ENCODE measurements around the gene CIDEB.
"Not testable (repeated sequence)": the region's sequence is repeated elsewhere in the genome, so short reads cannot be mapped to it uniquely, and the experiment has no call there.

Gene CIDEB

DNA sequence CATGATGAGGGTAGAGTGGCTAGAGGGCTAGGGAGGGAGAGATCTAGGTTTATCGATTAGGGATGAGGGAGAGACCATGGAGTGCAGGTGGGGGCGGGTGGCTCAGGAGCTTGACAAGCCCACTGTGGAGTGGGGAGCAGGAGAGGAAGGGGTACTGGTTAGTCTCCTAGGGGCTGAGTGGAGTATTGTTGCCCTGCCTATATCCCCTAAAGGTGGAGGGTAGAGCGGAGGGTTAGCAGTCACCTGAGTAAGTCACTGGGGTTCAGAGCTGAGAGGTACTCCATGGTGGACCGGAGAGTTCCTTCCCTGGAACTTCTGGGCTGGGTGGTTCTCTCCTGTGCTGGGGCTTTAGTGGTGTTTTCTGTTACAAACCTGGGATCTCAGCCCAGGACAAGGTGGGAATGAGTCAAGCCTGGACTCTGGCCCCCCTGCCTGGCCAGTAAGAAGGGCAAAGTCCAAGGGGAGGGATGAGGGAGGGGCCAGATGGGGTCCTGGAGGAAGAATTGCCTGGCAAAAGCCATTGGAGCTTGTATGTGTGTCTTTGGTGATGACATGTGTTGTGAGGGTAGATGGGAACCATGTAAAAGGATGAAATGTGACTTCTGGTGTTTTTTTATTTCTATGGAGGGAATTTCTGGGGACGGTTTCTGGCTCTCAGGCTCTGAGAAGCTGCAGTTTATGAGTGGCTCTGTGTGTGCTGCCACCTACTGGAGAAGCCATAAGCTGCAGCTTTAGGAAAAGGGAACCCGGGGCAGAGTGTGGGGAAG, at the start of gene CIDEB:
TSS of gene CIDEB (minus strand) at position 403 of the 767 bp plus-strand sequence. CDS start at position 284, 119 bp downstream.
- peak; percentile 55 for DNase-seq
- H3K36me3 ChIP-seq (replicated peaks): peaks cover 36% of the 10 kb centered on the region
- H3K27ac ChIP-seq: no peak within 1 kb of the TSS
- TF ChIP-seq, protein P1, sequence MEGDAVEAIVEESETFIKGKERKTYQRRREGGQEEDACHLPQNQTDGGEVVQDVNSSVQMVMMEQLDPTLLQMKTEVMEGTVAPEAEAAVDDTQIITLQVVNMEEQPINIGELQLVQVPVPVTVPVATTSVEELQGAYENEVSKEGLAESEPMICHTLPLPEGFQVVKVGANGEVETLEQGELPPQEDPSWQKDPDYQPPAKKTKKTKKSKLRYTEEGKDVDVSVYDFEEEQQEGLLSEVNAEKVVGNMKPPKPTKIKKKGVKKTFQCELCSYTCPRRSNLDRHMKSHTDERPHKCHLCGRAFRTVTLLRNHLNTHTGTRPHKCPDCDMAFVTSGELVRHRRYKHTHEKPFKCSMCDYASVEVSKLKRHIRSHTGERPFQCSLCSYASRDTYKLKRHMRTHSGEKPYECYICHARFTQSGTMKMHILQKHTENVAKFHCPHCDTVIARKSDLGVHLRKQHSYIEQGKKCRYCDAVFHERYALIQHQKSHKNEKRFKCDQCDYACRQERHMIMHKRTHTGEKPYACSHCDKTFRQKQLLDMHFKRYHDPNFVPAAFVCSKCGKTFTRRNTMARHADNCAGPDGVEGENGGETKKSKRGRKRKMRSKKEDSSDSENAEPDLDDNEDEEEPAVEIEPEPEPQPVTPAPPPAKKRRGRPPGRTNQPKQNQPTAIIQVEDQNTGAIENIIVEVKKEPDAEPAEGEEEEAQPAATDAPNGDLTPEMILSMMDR (IDR thresholded peaks at IDR 0.05; ENCODE audit: low read depth, low read length, missing control alignments): peak; percentile 98
- no peak within 1 kb of the TSS for H3K4me3 ChIP-seq (ENCODE audit: low read depth, low read length)
- no peaks in the 10 kb centered on the region for H3K27me3 ChIP-seq (replicated peaks)
- in situ Hi-C loops (cut with HindIII; ENCODE audit: low pct_ligation_motif_present, low sequenced_read_pairs): no loop called here

GRCh38 chr14:24356208-24356607, 48.4 kb upstream of the CIDEB start:
- in situ Hi-C loops (cut with HindIII; ENCODE audit: low pct_ligation_motif_present, low sequenced_read_pairs): no loop called here
- H3K27me3 ChIP-seq (replicated peaks): peaks cover 2% of the 10 kb centered on the region

GRCh38 chr14:24355009-24355408, 47.2 kb upstream of the CIDEB start:
- Histone ChIP-seq H3K36me3 (replicated peaks) (no peaks in the 10 kb centered on the region), H3K27me3 (replicated peaks) (peaks cover 6% of the 10 kb centered on the region), H3K27ac (no peak overlapping the region), H3K4me3 (ENCODE audit: low read depth, low read length) (no peak overlapping the region)
- in situ Hi-C loops (cut with HindIII; ENCODE audit: low pct_ligation_motif_present, low sequenced_read_pairs): no loop called here
- TF ChIP-seq, protein P1 (IDR thresholded peaks at IDR 0.05; ENCODE audit: low read depth, low read length, missing control alignments): no peak
- DNase-seq: no peak

More at GRCh38 chr14:24356208-24356607, 48.4 kb upstream of the CIDEB start:
- Histone ChIP-seq H3K36me3 (replicated peaks) (no peaks in the 10 kb centered on the region), H3K4me3 (ENCODE audit: low read depth, low read length) (no peak overlapping the region), H3K27ac (no peak overlapping the region)
- TF ChIP-seq, protein P1 (IDR thresholded peaks at IDR 0.05; ENCODE audit: low read depth, low read length, missing control alignments): no peak
- DNase-seq: no peak

- not testable (repeated sequence) for H3K36me3 ChIP-seq (replicated peaks)
- H3K27me3 ChIP-seq (replicated peaks): peaks cover 10% of the 10 kb centered on the region
These were observed 46.7 kb upstream of the CIDEB start for GRCh38 chr14:24354482-24354825.

DNA sequence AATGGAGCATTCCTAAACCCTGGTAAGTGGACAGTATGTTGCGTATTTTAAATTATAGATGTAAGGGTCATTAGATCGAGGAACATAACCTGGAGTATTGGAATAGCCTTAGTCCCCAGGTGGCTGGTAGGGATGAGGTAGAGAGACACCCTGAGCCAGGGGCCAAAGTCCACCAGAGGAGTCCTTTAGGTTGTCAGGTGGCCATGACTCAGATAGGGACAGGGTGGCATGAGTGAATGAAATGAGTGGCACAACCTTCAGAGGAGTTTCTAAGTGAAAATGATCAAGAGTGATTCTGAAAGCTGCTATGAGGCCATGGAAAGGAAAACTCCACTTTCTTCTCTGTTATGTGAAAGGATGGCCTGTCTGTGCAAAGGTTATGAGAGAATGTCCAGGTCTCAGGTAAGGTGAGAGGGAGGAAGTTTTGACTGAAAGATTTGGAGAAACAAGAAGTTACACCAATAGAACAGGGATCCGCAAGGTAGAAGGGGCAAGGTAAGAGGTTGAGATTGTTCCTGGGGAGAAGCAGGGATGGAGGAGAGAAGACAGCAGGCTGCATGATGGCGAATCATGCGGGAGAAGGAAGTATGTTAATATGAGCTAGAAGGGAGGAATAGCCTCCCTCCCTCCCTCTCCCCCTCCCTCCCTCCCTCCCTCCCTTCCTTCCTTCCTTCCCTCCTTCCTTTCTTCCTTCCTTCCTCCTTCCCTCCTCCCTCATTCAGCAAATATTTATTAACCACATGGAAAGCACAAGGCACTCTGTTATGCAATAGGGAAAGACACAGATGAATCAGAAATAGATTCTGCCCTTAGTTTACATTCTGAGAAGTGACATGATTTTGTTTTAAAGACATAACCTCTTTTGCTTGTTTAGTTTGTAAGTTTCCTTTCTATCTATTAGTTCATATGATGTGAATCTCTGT, 46.0 kb upstream of the CIDEB start:
- Histone ChIP-seq H3K27ac (no peak overlapping the region), H3K27me3 (replicated peaks) (peaks cover 11% of the 10 kb centered on the region), H3K36me3 (replicated peaks) (no peaks in the 10 kb centered on the region), H3K4me3 (ENCODE audit: low read depth, low read length) (no peak overlapping the region)
- DNase-seq: no peak
- TF ChIP-seq, protein P1 (IDR thresholded peaks at IDR 0.05; ENCODE audit: low read depth, low read length, missing control alignments): no peak
- in situ Hi-C loops (cut with HindIII; ENCODE audit: low pct_ligation_motif_present, low sequenced_read_pairs): no loop called here

More at GRCh38 chr14:24354482-24354825, 46.7 kb upstream of the CIDEB start:
- H3K27ac ChIP-seq; DNase-seq; H3K4me3 ChIP-seq (ENCODE audit: low read depth, low read length); in situ Hi-C loops (cut with HindIII; ENCODE audit: low pct_ligation_motif_present, low sequenced_read_pairs): not testable (repeated sequence)

GRCh38 chr14:24351517-24351916, 43.7 kb upstream of the CIDEB start:
- H3K27ac ChIP-seq: no peak overlapping the region
- peaks cover 14% of the 10 kb centered on the region for H3K27me3 ChIP-seq (replicated peaks)
- in situ Hi-C loops (cut with HindIII; ENCODE audit: low pct_ligation_motif_present, low sequenced_read_pairs): no loop called here
- no peak overlapping the region for H3K4me3 ChIP-seq (ENCODE audit: low read depth, low read length)
- H3K36me3 ChIP-seq (replicated peaks): no peaks in the 10 kb centered on the region
- DNase-seq: no peak
- TF ChIP-seq, protein P1 (IDR thresholded peaks at IDR 0.05; ENCODE audit: low read depth, low read length, missing control alignments): peak; percentile 33
